ENCODE data around the gene GALNT2.

Gene GALNT2

GRCh38 chr1:230091473-230092231 is 24.6 kb downstream of the GALNT2 start:
- TF ChIP-seq CTCF (IDR thresholded peaks at IDR 0.05; ENCODE audit: extremely low read depth, insufficient read depth, missing control alignments): no peak
- no peak for DNase-seq (ENCODE audit: low spot score)
- in situ Hi-C loops (cut with MboI; ENCODE audit: low pct_unique_long_range_greater_than_20kb, low sequenced_read_pairs, unreplicated experiment): no loop called here

- no peak for DNase-seq (ENCODE audit: low spot score)
- in situ Hi-C loops (cut with MboI; ENCODE audit: low pct_unique_long_range_greater_than_20kb, low sequenced_read_pairs, unreplicated experiment): no loop called here
- no peak for TF ChIP-seq CTCF (IDR thresholded peaks at IDR 0.05; ENCODE audit: extremely low read depth, insufficient read depth, missing control alignments)
These were observed 27.7 kb downstream of the GALNT2 start for GRCh38 chr1:230094746-230095145.

GRCh38 chr1:230095938-230096337 is 28.9 kb downstream of the GALNT2 start:
- no peak for TF ChIP-seq CTCF (IDR thresholded peaks at IDR 0.05; ENCODE audit: extremely low read depth, insufficient read depth, missing control alignments)
- in situ Hi-C loops (cut with MboI; ENCODE audit: low pct_unique_long_range_greater_than_20kb, low sequenced_read_pairs, unreplicated experiment): no loop called here
- no peak for DNase-seq (ENCODE audit: low spot score)

- TF ChIP-seq CTCF (IDR thresholded peaks at IDR 0.05; ENCODE audit: extremely low read depth, insufficient read depth, missing control alignments): no peak
- in situ Hi-C loops (cut with MboI; ENCODE audit: low pct_unique_long_range_greater_than_20kb, low sequenced_read_pairs, unreplicated experiment): no loop called here
These were observed 30.3 kb downstream of the GALNT2 start for GRCh38 chr1:230097370-230097769.

GRCh38 chr1:230098723-230099122 is 31.7 kb downstream of the GALNT2 start:
- TF ChIP-seq CTCF (IDR thresholded peaks at IDR 0.05; ENCODE audit: extremely low read depth, insufficient read depth, missing control alignments): no peak
- no peak for DNase-seq (ENCODE audit: low spot score)
- in situ Hi-C loops (cut with MboI; ENCODE audit: low pct_unique_long_range_greater_than_20kb, low sequenced_read_pairs, unreplicated experiment): no loop called here

More at GRCh38 chr1:230097370-230097769, 30.3 kb downstream of the GALNT2 start:
- no peak for DNase-seq (ENCODE audit: low spot score)

- in situ Hi-C loops (cut with MboI; ENCODE audit: low pct_unique_long_range_greater_than_20kb, low sequenced_read_pairs, unreplicated experiment): no loop called here
- no peak for DNase-seq (ENCODE audit: low spot score)
- no peak for TF ChIP-seq CTCF (IDR thresholded peaks at IDR 0.05; ENCODE audit: extremely low read depth, insufficient read depth, missing control alignments)
These were observed 32.4 kb downstream of the GALNT2 start for GRCh38 chr1:230099465-230099864.
